T-helper 1 cell treated with Interleukin-12 subunit alpha and Interleukin-12 subunit beta and Interleukin-4 antibody, amounts not matched to agents 30 ng/mL and 1 ng/mL, for 36 hours (primary cell): Measurements from ENCODE around the gene CES1. TPM values are rescaled to one million over a fixed set of nuclear protein-coding genes. Genes with fewer than 3 reads are reported as not detected.
"Not testable (repeated sequence)": the region's sequence is repeated elsewhere in the genome, so short reads cannot be mapped to it uniquely, and the experiment has no call there.

Source experiments
- intact Hi-C: fragments of 100-400 bp; cut with micrococcal nuclease; formaldehyde crosslinking; loops from one replicate; pipeline ENCODE4 v1.15.1; 2024
- total RNA-seq: library from RNA; stranded (reverse); gene quantifications from 2 replicates; pipeline ENCODE4 v1.2.3, GENCODE V29; 2022

The CES1 gene
- total RNA-seq = not detected in 2 replicates

GRCh38 chr16:55832773-55833691 lies at the start of gene CES1:
CES1 (minus strand) TSS chr16:55833096; CDS start chr16:55833055, 41 bp downstream.
- intact Hi-C loops = no loop called here

DNA sequence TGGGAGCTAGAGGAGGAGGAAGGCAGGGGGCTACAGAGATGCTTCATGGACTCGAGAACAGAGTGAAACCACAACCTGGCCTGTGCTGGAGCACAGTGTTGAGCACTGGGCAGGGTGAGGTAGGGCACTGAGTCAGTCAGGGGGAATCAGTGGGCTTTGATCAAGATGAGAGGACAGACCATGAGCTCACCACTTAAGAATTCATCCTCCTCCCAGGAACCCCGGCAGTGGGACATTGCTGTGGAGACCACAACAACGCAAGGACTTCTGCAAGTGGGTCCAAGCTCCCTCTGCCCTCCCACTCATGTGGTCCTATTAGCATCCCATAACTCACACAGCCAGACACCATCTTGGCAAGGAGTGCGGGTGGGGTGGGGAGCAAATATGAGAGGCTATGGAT lies 44.0 kb upstream of the CES1 start:
- intact Hi-C loops = no loop called here

GRCh38 chr16:55875273-55875672 lies 42.4 kb upstream of the CES1 start, which contains the start of gene CES5A:
CES5A (minus strand) TSS chr16:55875373; CDS start chr16:55875221, 152 bp downstream.
- intact Hi-C loops = no loop called here

- intact Hi-C loops = no loop called here
Measured at GRCh38 chr16:55873122-55873521, 40.2 kb upstream of the CES1 start.

- intact Hi-C loops = no loop called here
Measured at GRCh38 chr16:55872130-55872529, 39.2 kb upstream of the CES1 start.

GRCh38 chr16:55871411-55872038 lies 38.6 kb upstream of the CES1 start:
- intact Hi-C loops = no loop called here

GRCh38 chr16:55868980-55869379 lies 36.1 kb upstream of the CES1 start:
- intact Hi-C loops = no loop called here

DNA sequence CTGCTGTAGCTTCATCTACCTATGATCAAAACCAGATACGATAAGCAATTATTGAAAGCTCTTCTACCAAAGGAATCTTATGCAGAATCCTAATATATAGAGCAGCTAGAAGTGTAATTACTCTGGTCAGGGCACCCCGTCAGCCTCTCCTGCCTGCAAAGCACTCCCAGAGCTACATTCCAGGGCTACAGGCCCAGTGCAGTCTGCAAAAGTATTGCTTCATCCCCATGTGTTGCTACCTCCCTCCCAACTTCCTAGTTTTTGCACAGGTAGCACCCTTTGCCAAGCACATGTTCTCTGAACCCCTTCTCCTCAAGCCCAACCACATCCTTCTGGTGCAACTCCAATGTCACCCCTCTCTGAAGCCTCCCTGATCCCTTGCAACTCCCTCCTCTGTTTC lies 35.2 kb upstream of the CES1 start:
- intact Hi-C loops = no loop called here

DNA sequence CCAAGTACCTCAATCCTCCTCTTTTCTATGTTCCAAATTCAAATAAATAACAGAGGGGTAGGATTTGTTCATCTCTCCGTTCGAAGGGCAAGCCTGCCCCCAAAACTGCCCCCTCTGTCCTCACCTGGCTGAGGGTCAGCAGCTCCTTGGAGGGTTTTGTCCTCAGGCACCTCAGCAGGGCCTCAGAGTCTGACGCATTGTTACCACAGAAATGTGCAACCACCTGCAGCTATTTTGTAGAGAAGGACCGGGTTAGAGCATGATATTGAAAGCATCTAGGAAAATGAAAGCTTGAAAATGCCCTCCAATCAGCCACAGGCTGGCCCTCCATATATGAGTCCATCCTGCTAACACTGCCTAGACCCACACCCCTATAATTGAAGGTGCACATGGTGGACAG lies 28.4 kb upstream of the CES1 start:
- intact Hi-C loops = no loop called here

DNA sequence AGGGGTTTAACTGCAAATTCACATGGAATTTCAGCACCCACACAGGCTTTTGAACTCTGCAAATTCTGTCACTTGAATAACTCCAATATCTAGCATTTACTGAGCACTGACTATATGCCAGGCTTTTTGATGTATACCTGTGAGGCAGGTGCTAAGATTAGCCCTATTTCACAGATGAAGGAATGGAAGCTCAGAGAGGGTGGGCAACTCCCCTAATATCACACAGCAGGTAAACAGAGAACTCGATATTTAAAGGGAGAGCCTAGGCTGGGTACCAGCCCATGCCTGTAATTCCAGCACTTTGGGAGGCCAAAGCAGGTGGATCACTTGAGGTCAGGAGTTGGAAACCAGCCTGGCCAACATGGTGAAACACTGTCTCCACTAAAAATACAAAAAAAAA lies 24.8 kb upstream of the CES1 start:
- intact Hi-C loops = not testable (repeated sequence)

GRCh38 chr16:55856950-55857349 lies 24.1 kb upstream of the CES1 start:
- intact Hi-C loops = no loop called here

DNA sequence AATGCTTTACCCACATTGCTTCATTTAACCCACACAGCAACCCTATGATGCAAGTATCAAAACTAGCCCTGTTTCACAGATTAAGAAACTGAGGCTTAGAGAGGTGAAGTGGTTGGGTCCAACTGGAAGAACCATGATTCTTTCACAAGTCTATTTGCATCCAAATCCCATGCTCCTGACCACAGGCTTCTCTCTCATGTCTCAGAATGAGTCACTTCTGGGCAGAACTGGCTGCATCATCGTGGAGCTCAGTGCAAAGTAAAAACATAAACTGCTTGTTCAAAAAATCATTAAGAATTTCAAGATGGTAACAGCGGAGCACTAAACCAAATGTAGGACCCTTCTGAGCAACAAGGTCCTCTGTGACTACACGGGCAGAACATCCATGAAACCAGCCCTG lies 20.2 kb upstream of the CES1 start:
- intact Hi-C loops = no loop called here

DNA sequence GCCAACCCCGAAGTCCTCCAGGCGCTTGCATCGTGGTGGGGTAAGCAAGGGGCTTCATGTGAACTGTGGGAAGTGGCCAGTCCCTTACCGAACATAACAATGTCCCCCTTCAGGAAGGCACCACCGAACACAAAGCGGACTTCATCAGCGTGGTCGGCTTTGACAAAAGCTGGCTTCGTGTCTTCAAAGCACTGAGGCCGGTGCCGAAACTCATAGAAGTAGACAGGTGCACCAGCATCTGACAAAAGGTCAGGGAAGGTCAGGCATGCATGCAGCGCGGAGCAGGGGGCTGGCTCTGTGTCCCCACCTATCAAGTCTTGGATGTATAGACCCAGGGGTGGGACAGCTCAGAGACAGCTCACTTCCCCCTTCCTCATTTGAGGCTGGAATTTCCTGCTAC lies 16.6 kb upstream of the CES1 start:
- intact Hi-C loops = no loop called here

GRCh38 chr16:55846598-55847346 lies 13.9 kb upstream of the CES1 start:
- intact Hi-C loops = no loop called here

DNA sequence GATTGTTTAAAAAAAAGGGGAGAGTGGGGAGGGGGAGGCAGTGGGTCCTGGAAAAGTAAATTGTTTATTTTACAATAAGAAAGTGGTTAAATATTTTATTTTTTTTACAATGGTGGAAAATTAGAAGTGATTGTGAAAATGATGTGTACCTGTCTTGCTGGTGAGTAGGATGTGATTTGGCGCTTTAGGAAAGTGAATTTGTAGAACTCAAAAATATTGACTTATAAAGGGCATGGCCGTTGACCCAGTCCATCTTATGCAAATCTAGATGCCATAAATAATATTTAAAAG lies 10.2 kb upstream of the CES1 start:
- intact Hi-C loops = loop anchor here (1.0 to 5.0 kb wide), 2 partner anchors 359 to 475 kb away; no protein-coding TSS in a partner anchor

- intact Hi-C loops = loop anchor here (1.0 to 5.0 kb wide), 4 partner anchors 130 to 476 kb away; no protein-coding TSS in a partner anchor
Measured at GRCh38 chr16:55842369-55843104, 9.6 kb upstream of the CES1 start.

- intact Hi-C loops = no loop called here
Measured at GRCh38 chr16:55839115-55839514, 6.2 kb upstream of the CES1 start.

GRCh38 chr16:55836158-55836611 lies 3.3 kb upstream of the CES1 start:
- intact Hi-C loops = no loop called here

DNA sequence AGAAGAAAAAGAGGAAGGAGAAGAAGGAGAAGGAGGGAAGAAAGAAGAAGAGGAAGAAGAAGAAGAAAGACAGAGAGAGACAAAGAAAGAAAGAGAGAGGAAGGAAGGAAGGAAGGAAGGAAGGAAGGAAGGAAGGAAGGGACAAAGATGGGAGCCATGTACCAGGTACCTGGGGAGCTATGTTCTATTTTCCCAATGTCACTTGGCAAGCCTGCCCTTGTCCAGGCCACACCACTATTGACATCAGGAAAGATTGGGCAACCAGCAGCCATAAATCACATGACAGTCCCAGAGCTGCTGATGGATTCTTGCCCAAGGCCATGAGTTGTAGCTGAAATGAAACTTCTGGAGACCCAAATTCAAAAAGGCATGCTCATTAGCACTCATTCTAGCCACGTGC lies 2.7 kb upstream of the CES1 start:
- intact Hi-C loops = no loop called here

- intact Hi-C loops = not testable (repeated sequence)
Measured at GRCh38 chr16:55835173-55835572, 2.3 kb upstream of the CES1 start.

- intact Hi-C loops = no loop called here
Measured at GRCh38 chr16:55834049-55834448, 1.2 kb upstream of the CES1 start.
